RWPE2 (cell line): ENCODE measurements around the gene FBXO47.

ENCODE experiments used
- ATAC-seq: fragments of 200-7000 bp; cut with Tn5 transposase; 3 replicates; pipeline ENCODE4 v1.9.1; 2021; ENCODE audit warnings: low read depth
- DNase-seq: peaks from one replicate; pipeline ENCODE4 v3.0.0-alpha.2; 2020; ENCODE audit warnings: low spot score
- H3K27ac ChIP-seq: fragments of 450-650 bp; 2 replicates; pipeline ENCODE4 v1.5.1; 2017; ENCODE audit warnings: mild to moderate bottlenecking; ENCODE audit not compliant: poor library complexity, severe bottlenecking
- H3K27me3 ChIP-seq: fragments of 250-450 bp; sonication (Bioruptor Pico); 2 replicates; pipeline ENCODE4 v1.5.1; 2021; ENCODE audit warnings: mild to moderate bottlenecking, moderate library complexity; ENCODE audit not compliant: insufficient read depth, poor library complexity, severe bottlenecking
- H3K36me3 ChIP-seq: fragments of 250-450 bp; sonication (Bioruptor Pico); 2 replicates; pipeline ENCODE4 v1.5.1; 2020; ENCODE audit warnings: low read depth, mild to moderate bottlenecking, moderate library complexity
- H3K4me1 ChIP-seq: fragments of 250-450 bp; sonication (Bioruptor Pico); 2 replicates; pipeline ENCODE4 v1.5.1; 2021; ENCODE audit warnings: mild to moderate bottlenecking, moderate library complexity; ENCODE audit not compliant: insufficient read depth, poor library complexity, severe bottlenecking
- H3K4me3 ChIP-seq: fragments of 250-450 bp; sonication (Bioruptor Pico); 2 replicates; pipeline ENCODE4 v1.5.1; 2021; ENCODE audit warnings: mild to moderate bottlenecking, moderate library complexity; ENCODE audit not compliant: severe bottlenecking
- H3K9me3 ChIP-seq: fragments of 250-450 bp; sonication (Bioruptor Pico); 2 replicates; pipeline ENCODE4 v1.5.1; 2021; ENCODE audit warnings: mild to moderate bottlenecking, moderate library complexity; ENCODE audit not compliant: severe bottlenecking
- CTCF ChIP-seq: fragments of 450-650 bp; IDR thresholded peaks from one replicate; pipeline ENCODE4 v1.5.1; 2017; ENCODE audit warnings: mild to moderate bottlenecking, moderate library complexity; ENCODE audit not compliant: poor library complexity, severe bottlenecking

The FBXO47 gene

GRCh38 chr17:38926293-38927070 lies 40.7 kb downstream of the FBXO47 start:
- no peak for DNase-seq

GRCh38 chr17:38925263-38925995 lies 41.8 kb downstream of the FBXO47 start, which contains the start of gene LASP1NB:
LASP1NB (plus strand) TSS chr17:38925614.
- Histone ChIP-seq H3K27me3 (no peaks in the 10 kb centered on the region), H3K9me3 (no peaks in the 10 kb centered on the region), H3K4me3 (no peak within 1 kb of the TSS)

More at GRCh38 chr17:38926293-38927070, 40.7 kb downstream of the FBXO47 start:
- Histone ChIP-seq H3K27ac (no peak overlapping the region), H3K4me3 (no peak overlapping the region), H3K36me3 (no peaks in the 10 kb centered on the region), H3K27me3 (no peaks in the 10 kb centered on the region), H3K9me3 (no peaks in the 10 kb centered on the region), H3K4me1 (no peaks in the 10 kb centered on the region)
- no peak for TF ChIP-seq CTCF
- no peak for ATAC-seq

DNA sequence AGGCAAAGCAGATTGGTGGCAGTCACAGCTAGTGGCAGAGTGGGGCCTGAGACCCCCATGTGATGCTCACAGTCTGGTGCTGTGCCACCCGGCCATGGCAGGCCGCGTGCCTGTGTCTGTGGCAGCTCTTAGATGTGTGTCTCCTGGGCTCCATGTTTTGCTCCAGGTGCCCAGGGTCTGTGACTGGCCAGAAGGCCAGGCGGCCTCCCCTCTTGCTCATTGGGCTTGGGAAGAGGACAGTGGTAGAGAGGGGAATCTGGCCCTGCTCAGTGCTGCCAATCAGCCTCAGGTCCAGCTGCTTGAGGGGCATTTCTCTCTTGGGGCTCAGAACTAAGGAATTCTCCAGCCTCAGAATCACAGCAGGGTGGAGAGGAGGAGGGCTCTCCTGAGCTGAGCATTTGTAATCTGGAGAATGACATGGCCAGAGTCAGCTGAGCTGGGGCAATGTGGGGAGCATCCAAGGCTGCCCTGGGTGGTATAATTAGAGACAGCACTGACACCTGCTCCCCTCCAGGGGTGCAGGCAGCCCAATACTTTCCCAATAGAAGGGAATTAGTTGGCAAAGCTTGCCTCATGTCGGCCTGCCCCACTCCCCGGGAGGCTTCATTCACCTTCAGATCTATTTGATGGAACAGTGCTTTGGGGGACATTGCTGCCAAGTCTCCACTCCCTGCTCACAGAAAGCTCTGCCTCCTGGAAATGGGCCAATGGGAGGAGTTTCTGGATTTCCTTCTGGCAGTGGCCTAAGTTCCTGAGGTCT lies 44.5 kb downstream of the FBXO47 start:
- Histone ChIP-seq H3K36me3 (peaks cover 24% of the 10 kb centered on the region), H3K4me3 (no peak overlapping the region), H3K27ac (no peak overlapping the region), H3K9me3 (no peaks in the 10 kb centered on the region), H3K4me1 (no peaks in the 10 kb centered on the region), H3K27me3 (no peaks in the 10 kb centered on the region)
- ATAC-seq (peak; percentile 50), DNase-seq (no peak)
- no peak for TF ChIP-seq CTCF

More at GRCh38 chr17:38925263-38925995, 41.8 kb downstream of the FBXO47 start, which contains the start of gene LASP1NB:
- TF ChIP-seq CTCF = no peak
- Histone ChIP-seq H3K4me1 (no peaks in the 10 kb centered on the region), H3K36me3 (peaks cover under 1% of the 10 kb centered on the region; the same call in 1 of the 2 replicates), H3K27ac (no peak within 1 kb of the TSS)
- DNase-seq (no peak), ATAC-seq (no peak)

- Histone ChIP-seq H3K36me3 (peaks cover 33% of the 10 kb centered on the region), H3K4me1 (no peaks in the 10 kb centered on the region), H3K27me3 (no peaks in the 10 kb centered on the region), H3K9me3 (no peaks in the 10 kb centered on the region), H3K4me3 (no peak overlapping the region), H3K27ac (no peak overlapping the region)
- ATAC-seq = no peak; the same call in 2 of the 3 replicates
- DNase-seq = no peak
- TF ChIP-seq CTCF = no peak
Observed at GRCh38 chr17:38921756-38922411, 45.3 kb downstream of the FBXO47 start.
